ENCODE measurements around the gene KCNN4.

The KCNN4 gene

DNA sequence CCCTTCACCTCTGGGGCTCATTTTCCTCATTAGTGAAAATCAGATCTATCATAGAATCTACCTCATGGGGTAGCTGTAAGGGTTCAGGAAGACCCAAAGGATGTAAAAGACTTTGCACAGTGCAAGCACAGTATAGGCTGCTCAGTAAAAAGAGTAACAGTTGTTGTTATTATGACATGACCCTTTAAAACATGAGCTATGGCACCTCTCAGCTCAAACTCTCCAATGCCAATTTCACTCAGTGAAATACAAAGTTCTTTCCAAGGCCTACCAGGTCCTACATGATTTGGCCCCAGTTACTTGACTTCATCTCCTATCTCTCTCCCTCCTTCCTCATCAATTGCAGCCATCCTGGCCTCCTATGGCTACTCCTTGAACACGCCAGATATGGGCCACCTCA lies 30.9 kb downstream of the KCNN4 start:
- no peak for DNase-seq (ENCODE audit: low read depth in 2 of 3, low spot score in 2 of 3)

DNA sequence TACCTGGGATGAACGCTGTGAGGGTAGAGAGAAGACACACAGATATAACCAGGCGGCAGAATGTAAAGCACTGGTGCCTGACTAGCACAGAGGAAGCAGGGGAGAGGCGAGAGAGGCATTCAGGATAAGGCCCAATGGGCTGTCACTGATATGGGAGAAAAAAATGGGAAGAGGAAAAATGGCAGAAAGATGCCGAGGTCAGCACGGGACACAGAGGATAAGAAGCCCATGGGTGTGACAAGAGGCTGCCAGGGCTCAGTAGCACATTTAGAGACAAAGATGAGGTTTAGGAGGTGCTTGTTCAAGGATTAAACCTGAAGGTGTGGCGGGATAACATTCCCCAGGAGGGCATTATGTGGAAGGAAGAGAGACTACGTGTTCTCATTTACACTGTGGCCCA lies 31.6 kb downstream of the KCNN4 start:
- DNase-seq (ENCODE audit: low read depth in 2 of 3, low spot score in 2 of 3): no peak

DNA sequence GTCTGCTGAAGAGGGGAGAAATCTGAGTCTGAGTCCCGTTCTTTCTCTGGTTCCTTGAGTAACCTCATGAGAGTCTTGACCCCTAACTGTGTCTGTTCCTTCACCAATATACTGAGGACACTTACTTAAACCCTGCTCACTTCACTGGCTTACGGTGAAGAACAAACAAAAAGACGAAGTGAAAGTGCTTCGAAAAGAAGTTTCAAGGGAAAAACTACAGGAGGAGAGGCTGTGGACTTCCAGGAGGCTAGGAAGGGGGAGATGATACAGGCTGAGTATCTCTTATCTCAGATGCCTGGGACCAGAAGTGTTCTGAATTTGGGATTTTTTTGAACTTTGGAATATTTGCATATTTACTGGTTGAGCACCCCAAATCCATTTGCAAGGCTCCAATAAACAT lies 32.1 kb downstream of the KCNN4 start:
- DNase-seq (ENCODE audit: low read depth in 2 of 3, low spot score in 2 of 3): no peak

DNA sequence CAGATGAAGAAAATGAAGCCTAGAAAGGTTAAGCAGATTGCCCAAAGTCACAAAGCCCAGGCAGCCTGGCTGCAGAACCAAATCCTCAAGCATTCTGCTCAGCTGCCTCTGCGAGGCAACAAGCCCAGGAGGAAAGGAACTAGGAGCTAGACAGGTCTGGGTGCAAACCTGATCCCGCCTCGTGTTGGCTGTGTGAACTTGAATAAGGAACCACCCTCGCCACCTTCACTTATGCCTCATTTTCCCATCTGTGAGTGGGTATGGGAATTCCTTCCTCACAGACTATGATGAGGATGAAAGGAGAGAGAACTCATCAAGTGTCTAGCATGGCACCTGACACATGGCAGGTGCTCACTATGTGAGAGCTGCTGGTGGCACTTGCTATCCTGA lies 32.6 kb downstream of the KCNN4 start:
- DNase-seq (ENCODE audit: low read depth in 2 of 3, low spot score in 2 of 3): no peak

DNA sequence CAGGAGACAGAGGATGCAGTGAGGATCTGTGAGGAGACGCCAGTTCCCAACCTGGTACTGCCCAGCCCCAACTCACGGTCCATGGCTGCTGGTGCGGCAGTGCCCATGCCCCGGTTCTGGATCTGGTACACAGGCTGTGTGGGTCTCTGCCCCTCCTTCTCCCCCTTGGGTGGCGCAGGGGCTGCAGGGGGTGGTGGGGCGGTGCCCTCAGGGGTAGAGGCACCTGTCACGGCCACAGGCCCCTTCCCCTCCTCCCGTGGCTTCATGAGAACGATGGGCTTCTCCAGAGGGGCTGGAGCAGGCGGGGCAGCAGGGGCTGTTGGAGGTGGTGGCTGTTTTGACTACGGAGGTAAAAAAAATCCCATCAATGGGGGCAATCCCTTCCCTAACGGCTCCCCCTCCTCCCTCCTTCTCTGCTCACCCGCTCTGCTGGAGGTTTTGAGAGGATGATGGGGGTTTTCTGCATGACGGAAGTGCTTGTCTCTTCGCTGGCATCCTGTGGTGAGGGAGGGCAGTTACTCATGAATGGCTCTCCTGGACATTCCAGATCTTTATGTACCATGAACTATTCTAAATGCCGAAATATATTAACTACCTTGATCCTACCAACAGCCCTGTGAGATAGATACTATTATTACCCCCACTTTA lies 33.1 kb downstream of the KCNN4 start:
- no peak for DNase-seq (ENCODE audit: low read depth in 2 of 3, low spot score in 2 of 3)

DNA sequence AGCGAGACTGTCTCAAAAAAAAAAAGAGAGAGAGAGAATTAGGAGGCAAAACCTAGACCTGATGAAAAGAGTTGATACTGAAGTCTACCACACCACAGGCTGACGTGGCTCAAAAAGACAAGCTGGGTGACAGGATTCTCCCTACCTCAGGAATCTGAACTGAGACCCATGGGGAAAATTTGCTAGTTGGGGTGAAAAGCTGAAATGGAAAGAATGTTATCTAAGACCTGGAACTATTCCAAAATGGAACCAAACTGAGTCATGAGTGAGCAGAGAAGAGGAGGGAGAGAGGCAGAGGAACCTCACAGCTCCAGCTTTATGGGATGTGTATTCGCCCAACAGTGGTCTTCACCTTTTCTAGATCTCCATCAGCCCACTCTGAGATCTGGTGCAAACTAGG lies 37.7 kb downstream of the KCNN4 start:
- no peak for DNase-seq (ENCODE audit: low read depth in 2 of 3, low spot score in 2 of 3)

DNA sequence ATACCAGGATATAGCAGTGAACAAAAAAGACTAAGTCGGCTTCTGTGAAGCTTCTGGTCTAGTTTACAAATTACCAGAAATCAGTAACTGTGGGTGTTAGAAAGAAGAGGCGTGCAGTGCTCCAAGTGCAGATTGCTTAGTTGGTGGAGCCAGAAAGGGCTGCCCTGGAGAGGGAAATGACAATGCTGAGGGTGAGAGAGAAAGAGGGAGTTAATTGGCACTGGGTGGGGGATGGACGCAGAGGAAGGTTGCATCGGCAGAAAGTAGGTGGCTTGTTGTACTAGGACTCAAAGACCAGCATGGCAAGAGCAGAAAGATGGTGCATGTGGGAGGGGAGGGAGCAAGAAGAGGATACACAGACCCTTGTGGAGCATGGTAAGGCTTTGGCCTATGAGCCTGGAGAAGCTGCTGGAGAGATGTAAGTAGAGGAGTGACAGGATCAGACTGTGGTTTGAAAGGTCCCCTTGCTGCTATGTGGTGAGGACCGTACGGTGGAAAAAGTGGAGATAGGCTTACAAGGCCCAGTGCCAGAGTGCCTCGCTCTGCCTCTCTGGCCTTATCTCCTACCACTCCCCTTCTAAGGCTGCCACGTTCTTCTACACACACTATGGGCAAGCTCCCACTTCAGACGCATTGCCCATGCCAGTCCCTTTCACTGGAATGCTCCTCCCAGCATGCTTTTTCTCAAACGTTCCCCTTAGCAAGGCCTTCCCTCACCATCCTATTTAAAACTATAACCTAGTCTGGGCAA lies 39.5 kb downstream of the KCNN4 start:
- DNase-seq (ENCODE audit: low read depth in 2 of 3, low spot score in 2 of 3): no peak

DNA sequence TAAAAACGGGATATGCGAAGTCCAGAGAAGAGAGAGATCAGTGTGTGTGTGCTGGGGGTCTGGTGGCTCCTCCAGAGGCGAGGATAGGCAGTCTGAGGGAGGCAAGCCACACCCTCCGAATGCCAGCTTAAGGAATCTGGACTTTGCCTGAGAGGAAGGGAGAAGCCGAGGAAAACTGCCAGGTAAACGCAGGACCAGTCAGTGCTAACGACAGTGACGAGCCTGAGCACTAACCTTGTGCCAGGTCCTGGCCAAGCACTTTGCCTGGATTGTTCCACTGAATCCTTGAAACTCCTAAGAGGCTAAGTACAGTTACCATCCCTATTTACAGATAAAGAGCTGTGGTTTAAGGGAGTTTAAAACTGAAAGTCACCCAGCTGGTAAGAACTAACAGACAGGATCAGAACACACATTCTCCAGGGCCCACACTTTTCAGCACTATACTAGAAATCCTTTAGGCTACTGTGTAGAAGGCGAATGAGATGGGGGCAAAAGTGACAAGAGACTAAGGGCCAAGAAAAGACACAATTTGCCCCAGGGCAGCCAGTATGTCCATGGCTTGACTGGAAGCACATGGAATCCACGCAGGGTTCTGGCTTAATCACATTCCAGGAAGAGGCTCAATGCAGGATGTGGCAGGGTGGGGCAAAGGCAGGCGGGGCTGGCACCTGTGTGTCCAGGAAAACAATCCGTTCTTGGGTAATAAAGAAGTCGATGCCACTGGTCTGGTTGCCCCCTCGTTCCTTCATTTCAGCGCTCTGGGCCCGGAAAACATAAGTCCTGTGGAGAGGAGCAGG lies 41.1 kb downstream of the KCNN4 start:
- DNase-seq (ENCODE audit: low read depth in 2 of 3, low spot score in 2 of 3): no peak

DNA sequence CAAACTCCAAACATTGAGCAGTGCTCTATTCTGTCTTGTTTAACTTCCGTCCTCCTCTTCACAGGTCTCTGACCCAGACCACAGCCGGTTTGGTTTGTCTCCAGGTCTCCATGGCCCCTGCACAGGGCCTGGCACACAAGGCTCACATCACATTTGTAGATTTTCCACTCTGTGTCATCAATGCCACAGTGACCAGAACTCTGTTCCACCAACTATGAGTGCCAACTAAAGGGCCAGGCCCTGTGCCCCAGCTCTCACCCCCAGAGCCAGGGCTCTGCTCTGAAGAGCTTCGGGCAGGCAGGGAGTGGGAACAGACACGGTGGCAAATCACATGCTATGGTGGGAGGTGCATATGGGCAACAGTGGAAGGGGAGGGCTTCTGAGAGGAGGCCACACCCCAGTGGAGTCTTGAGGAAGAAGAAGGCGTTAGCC lies 42.0 kb downstream of the KCNN4 start:
- no peak for DNase-seq (ENCODE audit: low read depth in 2 of 3, low spot score in 2 of 3)

DNA sequence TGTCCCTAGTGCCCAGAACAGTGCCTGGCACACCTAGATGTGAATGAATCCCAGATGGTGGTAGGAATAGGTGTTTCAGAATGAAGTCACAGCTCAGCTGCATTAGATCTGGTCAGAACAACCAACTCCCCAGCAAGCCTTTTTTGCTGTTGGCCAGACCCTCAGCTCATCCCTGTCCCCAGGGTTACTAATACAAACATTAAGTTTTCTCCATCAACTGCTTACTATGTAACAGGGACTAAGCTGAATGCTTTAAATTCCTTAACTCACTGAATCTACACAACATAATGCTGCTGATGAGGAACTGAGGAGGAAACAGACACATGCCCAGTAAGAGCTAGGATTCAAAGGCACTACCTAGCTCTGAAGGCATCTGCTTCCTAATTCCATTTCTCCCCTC lies 44.8 kb downstream of the KCNN4 start:
- no peak for DNase-seq (ENCODE audit: low read depth in 2 of 3, low spot score in 2 of 3)

DNA sequence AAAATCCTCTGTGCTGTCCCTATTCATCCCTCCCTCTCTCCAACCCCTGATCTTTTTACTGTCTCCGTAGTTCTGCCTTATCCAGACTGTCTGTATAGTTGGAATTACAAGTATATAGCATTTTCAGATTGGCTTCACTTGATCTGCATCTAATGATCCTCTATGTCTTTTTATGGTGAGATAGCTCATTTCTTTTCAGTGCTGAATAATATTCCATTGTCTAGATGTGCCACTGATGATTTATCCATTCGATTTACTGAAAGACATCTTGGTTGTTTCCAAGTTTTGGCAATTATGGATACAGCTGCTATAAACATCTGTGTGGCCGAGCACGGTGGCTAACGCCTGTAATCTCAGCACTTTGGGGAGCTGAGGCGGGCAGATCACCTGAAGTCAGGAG lies 45.8 kb downstream of the KCNN4 start:
- DNase-seq (ENCODE audit: low read depth in 2 of 3, low spot score in 2 of 3): no peak

DNA sequence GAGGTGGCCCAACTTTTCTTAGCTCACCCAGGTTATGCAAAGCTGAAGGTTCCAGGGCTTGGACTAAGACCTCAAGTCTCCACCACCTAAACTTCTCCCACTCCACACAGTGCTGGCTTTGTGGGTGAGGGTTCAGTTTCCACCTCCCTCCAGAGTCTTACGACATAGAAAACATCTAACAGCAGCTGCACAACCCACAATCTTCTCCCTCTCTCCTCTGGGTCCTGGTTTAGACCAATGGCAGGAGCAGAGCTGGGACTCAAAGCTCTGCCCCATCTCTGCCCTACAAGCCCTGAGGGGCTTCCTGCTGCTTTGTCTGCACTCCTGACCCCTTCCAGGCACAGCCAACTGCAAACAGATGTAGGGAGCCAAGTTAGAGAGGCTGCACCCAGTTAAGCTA lies 48.9 kb downstream of the KCNN4 start:
- DNase-seq (ENCODE audit: low read depth in 2 of 3, low spot score in 2 of 3): no peak

DNA sequence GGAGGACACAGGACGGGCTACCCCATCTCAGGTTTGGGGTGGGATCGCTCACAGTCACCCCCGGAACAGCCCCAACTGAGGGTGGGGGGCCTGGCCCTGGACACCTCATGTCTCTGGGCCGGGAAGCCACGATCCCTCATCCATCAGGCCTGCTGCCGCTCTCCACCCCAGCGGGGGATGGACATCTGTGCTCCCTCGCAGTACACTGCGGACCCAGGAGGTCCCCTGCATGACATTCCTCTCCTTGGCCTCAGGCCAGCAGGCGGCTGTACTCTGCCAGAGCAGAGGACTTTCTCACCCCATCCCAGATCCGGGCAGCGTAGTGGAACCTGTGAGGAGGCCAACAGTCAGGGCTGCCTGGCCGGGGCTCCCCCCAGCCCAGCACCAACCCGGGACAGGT lies 49.4 kb downstream of the KCNN4 start:
- no peak for DNase-seq (ENCODE audit: low read depth in 2 of 3, low spot score in 2 of 3)

DNA sequence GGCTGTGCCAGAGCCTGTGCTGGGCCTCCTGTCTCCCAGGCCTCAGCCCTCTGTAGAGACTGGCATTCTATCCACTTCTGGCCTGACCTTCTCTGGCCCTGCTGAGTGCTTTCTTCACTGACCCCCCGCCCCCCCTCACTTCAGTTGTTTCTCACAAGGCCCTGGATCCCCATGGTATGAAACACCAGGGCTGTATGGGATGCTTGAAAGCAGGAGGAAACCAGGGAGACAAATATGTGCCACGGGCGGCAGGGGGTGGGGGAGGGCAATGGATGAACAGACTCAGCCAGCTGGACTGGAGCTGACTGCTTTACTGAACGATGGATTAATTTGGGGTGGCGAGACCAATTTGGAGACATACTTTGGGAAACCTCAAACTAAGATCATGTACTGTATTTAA lies 50.9 kb downstream of the KCNN4 start:
- DNase-seq (ENCODE audit: low read depth in 2 of 3, low spot score in 2 of 3): no peak

DNA sequence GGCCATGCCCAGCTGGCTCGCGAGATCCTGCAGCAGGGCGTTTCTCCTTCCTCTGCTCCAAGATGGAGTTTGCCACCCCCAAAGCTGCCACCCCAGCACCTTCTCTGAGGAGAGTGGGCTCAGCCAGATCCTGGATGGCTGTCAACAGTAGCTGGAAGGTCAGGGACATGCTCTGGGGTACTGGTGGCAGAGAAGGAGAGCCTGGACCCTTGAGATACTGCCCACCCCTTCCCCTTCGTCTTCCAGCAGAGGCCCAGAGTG lies 53.2 kb downstream of the KCNN4 start:
- DNase-seq (ENCODE audit: low read depth in 2 of 3, low spot score in 2 of 3): no peak

DNA sequence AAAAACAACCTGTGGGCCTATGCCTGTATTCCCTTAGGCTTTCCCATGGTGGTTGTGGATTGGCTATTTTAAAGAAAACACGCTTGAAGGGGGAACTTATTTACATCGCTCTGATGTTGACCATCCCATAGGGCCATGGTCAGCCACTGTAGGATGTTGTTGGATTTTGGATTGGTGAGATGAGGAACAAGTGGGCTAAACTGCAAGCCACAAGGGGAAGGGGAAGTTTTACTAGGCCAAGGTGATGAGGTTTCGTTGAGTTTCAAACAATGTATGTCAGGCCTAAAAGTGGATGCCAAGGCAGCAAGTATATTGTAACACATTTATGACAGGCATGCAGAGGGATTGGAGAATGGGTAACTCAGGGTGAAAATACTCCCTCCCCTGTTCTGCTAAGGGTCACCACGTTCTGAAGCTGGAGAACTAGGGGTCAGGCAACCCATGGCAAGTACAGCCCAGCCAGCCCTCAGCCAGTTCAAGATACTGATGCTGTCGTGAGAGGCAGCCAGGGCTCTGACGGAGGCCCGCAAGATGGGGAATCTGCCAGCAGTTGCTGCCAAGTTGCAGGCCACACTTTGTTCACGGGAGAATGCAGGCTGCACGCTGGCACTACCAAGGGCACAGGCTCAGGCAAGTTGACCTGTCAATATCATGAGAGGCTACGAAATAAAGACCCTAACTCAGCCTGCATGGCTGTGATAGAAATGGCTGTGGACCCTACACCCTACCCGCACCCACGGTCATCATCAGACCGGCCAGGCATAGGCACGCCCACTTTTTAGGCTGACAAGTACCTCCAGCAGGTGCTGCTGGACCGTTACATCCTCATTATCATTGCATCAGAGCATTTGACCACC lies 53.8 kb downstream of the KCNN4 start:
- DNase-seq (ENCODE audit: low read depth in 2 of 3, low spot score in 2 of 3): no peak

DNA sequence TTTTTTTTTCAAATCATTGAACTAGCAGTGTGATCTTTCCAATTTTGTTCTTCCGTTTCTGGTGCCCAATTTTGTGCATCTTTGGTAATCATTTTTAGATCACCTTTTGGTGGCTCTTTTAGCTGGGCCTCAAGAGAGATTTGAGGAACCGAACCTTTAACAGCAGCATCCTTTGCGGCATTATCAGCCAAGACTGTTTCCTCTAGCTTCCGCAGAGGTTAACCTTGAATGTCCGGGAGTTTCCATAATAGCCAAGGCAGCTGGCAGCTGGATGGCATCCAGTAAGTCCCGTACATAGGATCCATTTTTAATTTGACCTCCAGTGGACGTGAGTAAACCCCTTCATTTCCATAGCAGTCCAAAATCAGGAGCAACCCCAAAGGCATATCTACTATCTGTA lies 55.3 kb downstream of the KCNN4 start:
- DNase-seq (ENCODE audit: low read depth in 2 of 3, low spot score in 2 of 3): no peak

DNA sequence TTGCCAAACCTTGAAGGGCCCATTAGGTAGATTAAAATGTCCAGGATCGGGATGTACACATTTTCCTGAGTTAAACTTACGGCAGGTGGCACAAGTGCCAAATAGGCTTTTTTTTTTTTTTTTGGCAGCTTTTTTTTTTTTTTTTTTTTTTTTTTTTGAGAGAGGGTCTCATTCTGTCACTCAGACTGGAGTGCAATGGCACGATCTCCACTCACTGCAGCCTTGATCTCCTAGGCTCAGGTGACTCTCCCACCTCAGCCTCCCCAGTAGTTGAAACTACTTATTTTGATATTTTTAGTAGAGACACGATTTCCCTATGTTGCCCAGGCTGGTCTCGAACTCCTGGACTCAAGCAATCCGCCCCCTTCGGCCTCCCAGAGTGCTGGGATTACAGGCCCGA lies 55.9 kb downstream of the KCNN4 start:
- DNase-seq (ENCODE audit: low read depth in 2 of 3, low spot score in 2 of 3): no peak

DNA sequence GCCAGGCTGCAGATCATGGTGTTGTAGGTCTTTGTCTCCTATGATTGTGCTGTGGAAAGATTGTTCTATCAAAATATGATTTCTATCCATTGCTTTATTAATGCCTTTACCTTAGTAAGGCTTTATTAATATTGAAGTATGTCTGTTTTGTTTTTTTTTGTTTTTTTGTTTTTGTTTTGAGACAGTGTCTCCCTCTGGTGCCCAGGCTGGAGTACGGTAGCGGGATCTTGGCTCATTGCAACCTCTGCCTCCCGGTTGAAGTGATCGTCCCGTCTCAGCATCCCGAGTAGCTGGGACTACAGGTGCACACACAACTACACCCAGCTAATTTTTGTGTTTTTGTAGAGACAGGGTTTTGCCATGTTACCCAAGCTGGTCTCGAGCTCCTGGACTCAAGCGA lies 57.2 kb downstream of the KCNN4 start:
- no peak for DNase-seq (ENCODE audit: low read depth in 2 of 3, low spot score in 2 of 3)

DNA sequence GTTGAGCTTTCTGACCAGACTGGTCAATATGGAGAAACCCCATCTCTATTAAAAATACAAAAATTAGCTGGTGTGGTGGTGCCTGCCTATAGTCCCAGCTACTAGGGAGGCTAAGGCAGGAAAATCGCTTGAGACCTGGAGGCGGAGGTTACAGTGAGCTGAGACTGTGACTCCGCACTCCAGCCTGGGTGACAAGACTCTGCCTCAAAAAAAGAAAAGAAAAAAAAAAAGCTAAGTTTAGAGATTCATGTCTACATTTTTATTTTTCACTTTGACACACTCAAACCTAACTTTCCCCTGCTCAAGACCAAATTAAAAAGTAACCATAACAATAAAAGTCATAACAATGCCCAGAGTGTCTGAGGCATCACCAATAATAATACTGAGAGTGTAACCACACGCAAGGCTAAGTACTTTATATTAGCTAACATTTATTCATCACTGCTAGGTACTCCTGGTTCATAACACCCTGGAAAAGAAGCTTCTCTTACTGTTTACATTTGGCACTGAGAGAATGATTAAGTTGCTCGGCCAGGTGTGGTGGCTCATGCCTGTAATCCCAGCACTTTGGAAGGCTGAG lies 59.2 kb downstream of the KCNN4 start:
- DNase-seq (ENCODE audit: low read depth in 2 of 3, low spot score in 2 of 3): no peak

DNA sequence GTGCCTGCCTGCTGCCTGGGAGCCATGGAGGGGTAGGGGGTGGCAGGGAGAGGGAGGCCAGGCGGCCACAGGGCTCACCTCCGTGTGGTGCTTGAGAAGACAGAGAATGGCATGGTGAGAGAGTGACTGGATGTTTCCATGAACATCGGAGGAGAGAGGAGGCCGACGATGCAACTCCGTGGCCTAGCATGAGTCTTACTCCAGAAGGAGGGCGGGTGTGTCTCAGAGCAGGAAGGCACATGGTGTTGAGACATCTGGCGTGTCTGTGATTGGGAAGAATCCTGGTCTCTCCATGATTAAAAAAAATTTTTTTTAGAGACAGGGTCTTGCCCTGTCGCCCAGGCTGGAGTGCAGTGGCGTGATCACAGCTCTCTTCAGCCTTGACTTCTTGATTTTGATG lies 59.8 kb downstream of the KCNN4 start:
- DNase-seq (ENCODE audit: low read depth in 2 of 3, low spot score in 2 of 3): no peak

All from activated CD8-positive, alpha-beta memory T cell treated with anti-CD3 and anti-CD28 coated beads for 48 hours (primary cell).